Sigmoid colon (tissue), 7 donors: ENCODE measurements around the gene TPK1. TPM values are rescaled to one million over a fixed set of nuclear protein-coding genes. Genes with fewer than 3 reads are reported as not detected.

Experiments used
- DNase-seq: peaks from one replicate; pipeline ENCODE4 v3.0.0-alpha.2; 2019
- H3K27ac ChIP-seq, 4 donors: fragments of 200-600 bp; sonication (generic); one replicate each; pipeline ENCODE4 v1.5.1; 2016 to 2019; ENCODE audit warnings: mild to moderate bottlenecking in 1 of 4
- H3K27me3 ChIP-seq, 3 donors: fragments of 200-600 bp; sonication (generic); one replicate each; pipeline ENCODE4 v1.5.1; 2019; ENCODE audit warnings: mild to moderate bottlenecking in 1 of 3
- H3K36me3 ChIP-seq, 4 donors: fragments of 200-600 bp; sonication (generic); one replicate each; pipeline ENCODE4 v1.5.1; 2016 to 2019
- H3K4me1 ChIP-seq, 4 donors: fragments of 200-600 bp; sonication (generic); one replicate each; pipeline ENCODE4 v1.5.1; 2017 to 2019
- H3K4me3 ChIP-seq, 4 donors: fragments of 200-600 bp; sonication (generic); one replicate each; pipeline ENCODE4 v1.5.1; 2017 to 2019; ENCODE audit warnings: mild to moderate bottlenecking in 2 of 4, moderate library complexity in 1 of 4
- H3K9me3 ChIP-seq, 4 donors: fragments of 200-600 bp in 3 of 4; sonication (generic) in 3 of 4; one replicate each; pipeline versions ENCODE4 v1.5.1 to v1.6.1; 2013 to 2019
- CTCF ChIP-seq, 4 experiments: fragments of 450-650 bp in 3 of 4; fragments of 200-600 bp in 1 of 4; IDR thresholded peaks; one replicate each; pipeline ENCODE4 v1.5.1; 2016 to 2019; ENCODE audit warnings: antibody characterized with exemption in 4 of 4, mild to moderate bottlenecking in 3 of 4, moderate library complexity in 2 of 4
- EP300 ChIP-seq, 4 donors: sonication (generic); formaldehyde crosslinking; IDR thresholded peaks; one replicate each; pipeline ENCODE4 v1.6.1; 2017; ENCODE audit warnings: antibody characterized with exemption in 4 of 4
- POLR2A ChIP-seq, 2 donors: fragments of 450-650 bp; IDR thresholded peaks; one replicate each; pipeline ENCODE4 v1.6.1; 2016; ENCODE audit warnings: antibody characterized with exemption in 2 of 2, mild to moderate bottlenecking in 2 of 2, moderate library complexity in 2 of 2
- POLR2AphosphoS5 ChIP-seq, 4 donors: sonication (generic); formaldehyde crosslinking; IDR thresholded peaks; one replicate each; pipeline ENCODE4 v1.6.1; 2017; ENCODE audit warnings: antibody characterized with exemption in 4 of 4
- WGBS, 2 donors: extraction: QIAGEN DNeasy Blood & Tissue Kit; methylation state at CpG; one replicate each; pipeline ENCODE4 v1.1.7; 2013; 5-methylcytosine and 5-hydroxymethylcytosine counted together
- intact Hi-C: fragments of 100-400 bp; cut with DNase I; formaldehyde crosslinking; loops from one replicate; pipeline ENCODE4 v1.15.1; 2023
- polyA plus RNA-seq, 3 donors: library from polyadenylated mRNA; stranded (reverse); fragments of 200-250 nt; gene quantifications; one replicate each; pipeline ENCODE4 v1.2.3, GENCODE V29; 2013
- total RNA-seq, 4 donors: library from RNA; depleted of rRNA; stranded (reverse); fragments of >200 nt; gene quantifications; one replicate each; pipeline ENCODE4 v1.1.0, GENCODE V29; 2016
- donor health status: healthy with polysubstance abuse.
- donor health status: Bipolar disorder and iron deficiency.
- donor health status: healthy.

TPK1 gene
- total and polyA plus RNA-seq, 7 donors, result 4.1 to 14.3 (median 7.2) TPM

- Histone ChIP-seq H3K36me3 (no peaks in the 10 kb centered on the region), H3K27me3 (no peaks in the 10 kb centered on the region), H3K9me3 (no peaks in the 10 kb centered on the region), H3K4me3 (no peak overlapping the region), H3K27ac (no peak overlapping the region), H3K4me1 (no peaks in the 10 kb centered on the region)
- TF ChIP-seq EP300 (IDR thresholded peaks at IDR 0.05), result no peak
- TF ChIP-seq POLR2AphosphoS5 (IDR thresholded peaks at IDR 0.05), result no peak
- WGBS, 2 donors, result 17 to 60% methylated on average over 3 of the region's 3 CpGs
- no peak for DNase-seq
- intact Hi-C loops, result no loop called here
Measured at GRCh38 chr7:144777005-144777839, 58.6 kb downstream of the TPK1 start.

GRCh38 chr7:144776447-144776846 is 59.4 kb downstream of the TPK1 start:
- H3K4me1 ChIP-seq, result no peaks in the 10 kb centered on the region
- no peak for DNase-seq
- WGBS, 2 donors, result 79 to 89% methylated on average over 4 of the region's 4 CpGs
- no peaks in the 10 kb centered on the region for H3K9me3 ChIP-seq
- no peak overlapping the region for H3K27ac ChIP-seq
- no peak for TF ChIP-seq CTCF (IDR thresholded peaks at IDR 0.05)
- TF ChIP-seq EP300 (IDR thresholded peaks at IDR 0.05), result no peak
- H3K27me3 ChIP-seq, result no peaks in the 10 kb centered on the region
- no peak overlapping the region for H3K4me3 ChIP-seq
- intact Hi-C loops, result no loop called here
- no peaks in the 10 kb centered on the region for H3K36me3 ChIP-seq

GRCh38 chr7:144775749-144776148 is 60.1 kb downstream of the TPK1 start:
- WGBS, 2 donors, result 49 to 60% methylated on average over 2 of the region's 2 CpGs
- no peak overlapping the region for H3K4me3 ChIP-seq
- no peaks in the 10 kb centered on the region for H3K36me3 ChIP-seq
- intact Hi-C loops, result no loop called here
- no peaks in the 10 kb centered on the region for H3K27me3 ChIP-seq
- H3K27ac ChIP-seq, result no peak overlapping the region
- no peak for DNase-seq
- H3K4me1 ChIP-seq, result no peaks in the 10 kb centered on the region
- H3K9me3 ChIP-seq, result no peaks in the 10 kb centered on the region
- TF ChIP-seq POLR2AphosphoS5 (IDR thresholded peaks at IDR 0.05) (no peak), POLR2A (IDR thresholded peaks at IDR 0.05) (no peak), CTCF (IDR thresholded peaks at IDR 0.05) (no peak), EP300 (IDR thresholded peaks at IDR 0.05) (no peak)

GRCh38 chr7:144771927-144772326 is 63.9 kb downstream of the TPK1 start:
- no peaks in the 10 kb centered on the region for H3K9me3 ChIP-seq
- TF ChIP-seq POLR2AphosphoS5 (IDR thresholded peaks at IDR 0.05), result no peak
- no peak for TF ChIP-seq POLR2A (IDR thresholded peaks at IDR 0.05)
- TF ChIP-seq EP300 (IDR thresholded peaks at IDR 0.05), result no peak
- TF ChIP-seq CTCF (IDR thresholded peaks at IDR 0.05), result no peak
- intact Hi-C loops, result no loop called here
- no peaks in the 10 kb centered on the region for H3K27me3 ChIP-seq
- 93 to 95% methylated on average over 2 of the region's 2 CpGs for WGBS, 2 donors
- no peak overlapping the region for H3K27ac ChIP-seq
- no peak overlapping the region for H3K4me3 ChIP-seq
- no peak for DNase-seq
- H3K4me1 ChIP-seq, result no peaks in the 10 kb centered on the region
- no peaks in the 10 kb centered on the region for H3K36me3 ChIP-seq

GRCh38 chr7:144771174-144771573 is 64.7 kb downstream of the TPK1 start:
- H3K4me1 ChIP-seq, result no peaks in the 10 kb centered on the region

More at GRCh38 chr7:144771174-144771573, 64.7 kb downstream of the TPK1 start:
- intact Hi-C loops, result no loop called here
- Histone ChIP-seq H3K27ac (no peak overlapping the region), H3K9me3 (no peaks in the 10 kb centered on the region), H3K4me3 (no peak overlapping the region), H3K27me3 (no peaks in the 10 kb centered on the region), H3K36me3 (no peaks in the 10 kb centered on the region)
- TF ChIP-seq EP300 (IDR thresholded peaks at IDR 0.05) (no peak), CTCF (IDR thresholded peaks at IDR 0.05) (no peak), POLR2A (IDR thresholded peaks at IDR 0.05) (no peak), POLR2AphosphoS5 (IDR thresholded peaks at IDR 0.05) (no peak)
- DNase-seq, result no peak
- WGBS, 2 donors, result 31 to 84% methylated on average over 2 of the region's 2 CpGs
